Measurements from ENCODE around the gene CNFN.

CNFN gene

GRCh38 chr19:42375415-42376176, 14.5 kb downstream of the CNFN start:
- DNase-seq (ENCODE audit: low spot score) = no peak

GRCh38 chr19:42374826-42375376, 15.2 kb downstream of the CNFN start:
- no peak for DNase-seq (ENCODE audit: low spot score)

GRCh38 chr19:42370626-42371175, 19.4 kb downstream of the CNFN start:
- DNase-seq (ENCODE audit: low spot score) = no peak

GRCh38 chr19:42370068-42370520, 20.0 kb downstream of the CNFN start:
- no peak for DNase-seq (ENCODE audit: low spot score)

DNA sequence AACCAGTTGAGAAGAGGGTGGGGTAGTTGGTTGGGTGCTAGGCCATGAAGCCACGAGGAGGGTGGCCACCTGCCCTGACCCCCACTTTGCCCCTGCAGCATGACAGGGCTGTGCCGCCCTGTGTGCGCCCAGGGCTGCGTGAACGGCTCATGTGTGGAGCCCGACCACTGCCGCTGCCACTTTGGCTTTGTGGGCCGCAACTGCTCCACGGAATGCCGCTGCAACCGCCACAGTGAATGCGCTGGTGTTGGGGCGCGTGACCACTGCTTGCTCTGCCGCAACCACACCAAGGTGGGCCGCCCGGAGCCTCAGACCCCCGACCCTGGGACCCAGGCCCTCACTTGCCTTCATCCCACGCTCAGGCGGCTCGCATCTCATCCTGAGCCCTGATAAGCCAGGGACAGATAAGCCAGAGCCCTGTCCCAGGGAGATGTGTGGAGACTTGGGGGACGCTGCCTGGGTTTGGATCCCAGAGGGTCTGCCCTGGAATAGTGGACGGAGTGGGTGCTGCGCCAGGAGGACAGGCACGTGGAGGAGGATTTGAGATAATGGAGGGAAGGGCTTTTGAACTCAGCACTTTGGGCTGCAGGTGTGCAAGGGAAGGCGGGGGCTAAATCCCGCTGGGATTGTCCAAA, 20.5 kb downstream of the CNFN start:
- no peak for DNase-seq (ENCODE audit: low spot score)

GRCh38 chr19:42368765-42369164, 21.3 kb downstream of the CNFN start:
- DNase-seq (ENCODE audit: low spot score) = no peak

DNA sequence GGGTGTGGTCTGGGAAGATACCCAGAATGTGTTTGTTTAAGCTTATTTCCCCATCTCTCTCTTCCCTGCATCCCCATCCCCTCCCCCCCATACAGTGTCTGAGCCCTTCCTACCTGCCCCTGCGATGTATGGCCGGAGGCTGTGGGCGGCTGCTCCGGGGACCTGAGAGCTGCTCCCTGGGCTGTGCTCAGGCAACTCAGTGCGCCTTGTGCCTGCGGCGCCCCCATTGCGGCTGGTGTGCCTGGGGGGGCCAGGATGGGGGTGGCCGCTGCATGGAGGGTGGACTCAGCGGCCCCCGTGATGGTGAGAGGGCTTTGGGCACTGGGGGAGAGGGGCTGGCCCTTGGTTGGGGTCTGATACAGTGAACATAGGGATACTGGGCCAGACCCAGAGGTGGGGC, 21.7 kb downstream of the CNFN start:
- DNase-seq (ENCODE audit: low spot score) = no peak

DNA sequence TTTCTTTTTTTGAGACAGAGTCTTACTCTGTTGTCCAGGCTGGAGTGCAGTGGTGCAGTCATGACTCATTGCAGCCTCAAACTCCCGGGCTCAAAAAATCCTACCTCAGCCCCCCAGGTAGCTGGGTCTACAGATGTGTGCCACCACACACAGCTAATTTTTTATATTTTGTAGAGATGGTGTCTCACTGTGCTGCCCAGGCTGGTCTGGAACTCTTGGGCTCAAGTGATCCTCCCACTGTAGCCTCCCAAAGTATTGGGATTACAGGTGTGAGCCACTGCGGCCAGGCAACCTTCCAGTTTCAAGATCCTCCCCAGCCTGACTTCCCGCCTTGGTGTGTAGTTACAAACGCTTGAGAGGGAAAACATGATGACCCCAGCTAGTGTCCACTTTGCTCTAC, 22.2 kb downstream of the CNFN start:
- DNase-seq (ENCODE audit: low spot score) = no peak

- DNase-seq (ENCODE audit: low spot score) = no peak
Observed at GRCh38 chr19:42366673-42367072, 23.4 kb downstream of the CNFN start.

- no peak for DNase-seq (ENCODE audit: low spot score)
Observed at GRCh38 chr19:42363614-42364346, 26.3 kb downstream of the CNFN start.

DNA sequence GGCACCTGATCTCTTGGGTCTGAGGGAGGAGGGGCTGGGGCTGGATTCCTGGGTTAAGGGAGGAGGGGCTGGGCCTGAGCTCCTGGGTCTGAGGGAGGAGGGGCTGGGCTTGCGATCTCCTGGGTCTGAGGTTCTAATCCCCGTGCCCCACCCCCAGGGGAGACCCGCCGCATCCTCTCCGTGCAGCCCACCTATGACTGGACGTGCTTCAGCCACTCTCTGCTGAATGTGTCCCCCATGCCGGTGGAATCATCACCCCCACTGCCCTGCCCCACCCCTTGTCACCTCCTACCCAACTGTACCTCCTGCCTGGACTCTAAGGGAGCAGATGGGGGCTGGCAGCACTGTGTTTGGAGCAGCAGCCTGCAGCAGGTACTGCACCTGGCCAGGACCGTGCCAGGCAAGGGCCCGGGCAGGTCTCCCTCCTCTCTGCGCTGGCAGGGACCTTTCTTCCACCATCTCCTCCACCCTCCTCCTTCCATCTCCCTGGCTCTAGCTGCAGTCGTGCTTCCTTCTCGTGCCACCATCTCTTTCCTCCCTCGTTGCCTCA, 27.1 kb downstream of the CNFN start:
- DNase-seq (ENCODE audit: low spot score) = no peak

DNA sequence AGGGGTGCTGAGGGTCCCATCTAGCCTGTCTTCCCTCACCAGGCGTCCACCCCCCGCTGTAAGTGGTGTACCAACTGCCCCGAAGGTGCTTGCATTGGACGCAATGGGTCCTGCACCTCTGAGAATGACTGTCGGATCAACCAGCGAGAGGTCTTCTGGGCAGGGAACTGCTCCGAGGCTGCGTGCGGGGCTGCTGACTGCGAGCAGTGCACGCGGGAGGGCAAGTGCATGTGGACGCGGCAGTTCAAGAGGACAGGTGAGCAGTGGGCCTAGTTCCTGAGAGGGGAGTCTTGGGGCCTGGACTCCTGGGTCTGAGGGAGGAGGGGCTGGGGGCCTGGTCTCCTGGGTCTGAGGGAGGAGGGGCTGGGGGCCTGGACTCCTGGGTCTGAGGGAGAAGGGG, 27.8 kb downstream of the CNFN start:
- no peak for DNase-seq (ENCODE audit: low spot score)

GRCh38 chr19:42361545-42361910, 28.6 kb downstream of the CNFN start:
- no peak for DNase-seq (ENCODE audit: low spot score)

GRCh38 chr19:42360787-42361544, 29.1 kb downstream of the CNFN start:
- no peak for DNase-seq (ENCODE audit: low spot score)

DNA sequence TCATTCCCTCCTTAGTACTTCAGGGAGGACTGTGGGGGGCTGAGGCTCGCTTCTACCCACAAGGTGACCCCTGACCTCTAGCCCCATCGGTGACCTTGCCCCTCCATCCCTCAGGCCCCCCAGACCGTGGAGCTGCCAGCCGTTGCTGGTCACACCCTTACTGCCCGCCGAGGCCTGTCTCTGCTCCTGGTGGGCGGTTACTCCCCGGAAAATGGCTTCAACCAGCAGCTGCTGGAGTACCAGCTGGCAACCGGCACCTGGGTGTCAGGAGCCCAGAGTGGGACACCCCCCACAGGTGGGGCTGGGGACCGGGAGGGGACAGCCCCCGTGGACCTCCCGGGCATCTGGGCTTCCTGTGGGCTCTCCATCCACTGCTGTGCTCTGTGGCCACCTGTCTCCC, 32.8 kb downstream of the CNFN start:
- DNase-seq (ENCODE audit: low spot score) = no peak

DNA sequence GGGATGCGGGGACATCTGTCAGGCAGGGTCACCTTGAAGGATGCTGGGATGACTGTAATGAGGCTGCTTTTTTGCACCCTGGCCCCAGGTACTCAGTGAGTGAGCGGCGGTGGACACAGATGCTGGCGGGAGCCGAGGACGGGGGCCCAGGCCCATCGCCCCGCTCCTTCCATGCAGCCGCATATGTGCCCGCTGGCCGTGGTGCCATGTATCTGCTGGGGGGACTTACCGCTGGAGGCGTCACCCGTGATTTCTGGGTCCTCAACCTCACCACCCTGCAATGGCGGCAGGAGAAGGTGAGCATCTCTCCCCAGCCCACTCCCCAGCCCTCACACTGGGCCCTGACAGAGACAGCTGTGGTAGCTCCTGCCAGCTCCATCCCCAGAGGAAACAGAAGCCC, 33.4 kb downstream of the CNFN start:
- no peak for DNase-seq (ENCODE audit: low spot score)

GRCh38 chr19:42355896-42356295, 34.2 kb downstream of the CNFN start:
- no peak for DNase-seq (ENCODE audit: low spot score)

DNA sequence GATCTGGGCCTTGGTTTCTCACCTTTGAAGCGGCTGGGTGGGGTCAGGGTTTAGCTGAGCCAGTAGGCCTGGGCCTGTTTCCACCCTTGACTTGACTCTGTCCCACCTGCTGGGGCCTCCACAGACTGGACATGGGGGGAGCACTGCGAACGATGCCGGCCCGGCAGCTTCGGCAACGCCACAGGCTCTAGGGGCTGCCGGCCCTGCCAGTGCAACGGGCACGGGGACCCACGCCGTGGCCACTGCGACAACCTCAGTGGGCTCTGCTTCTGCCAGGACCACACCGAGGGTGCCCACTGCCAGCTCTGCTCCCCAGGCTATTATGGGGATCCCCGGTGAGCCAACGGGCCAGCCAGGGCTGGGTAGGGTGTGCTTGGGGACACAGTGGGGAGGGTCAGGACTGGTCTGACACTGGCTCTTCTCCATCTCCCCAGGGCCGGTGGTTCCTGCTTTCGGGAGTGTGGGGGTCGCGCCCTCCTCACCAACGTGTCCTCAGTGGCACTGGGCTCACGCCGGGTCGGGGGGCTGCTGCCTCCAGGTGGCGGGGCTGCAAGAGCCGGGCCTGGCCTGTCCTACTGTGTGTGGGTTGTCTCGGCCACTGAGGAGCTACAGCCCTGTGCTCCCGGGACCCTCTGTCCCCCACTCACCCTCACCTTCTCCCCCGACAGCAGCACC, 36.6 kb downstream of the CNFN start:
- no peak for DNase-seq (ENCODE audit: low spot score)

DNA sequence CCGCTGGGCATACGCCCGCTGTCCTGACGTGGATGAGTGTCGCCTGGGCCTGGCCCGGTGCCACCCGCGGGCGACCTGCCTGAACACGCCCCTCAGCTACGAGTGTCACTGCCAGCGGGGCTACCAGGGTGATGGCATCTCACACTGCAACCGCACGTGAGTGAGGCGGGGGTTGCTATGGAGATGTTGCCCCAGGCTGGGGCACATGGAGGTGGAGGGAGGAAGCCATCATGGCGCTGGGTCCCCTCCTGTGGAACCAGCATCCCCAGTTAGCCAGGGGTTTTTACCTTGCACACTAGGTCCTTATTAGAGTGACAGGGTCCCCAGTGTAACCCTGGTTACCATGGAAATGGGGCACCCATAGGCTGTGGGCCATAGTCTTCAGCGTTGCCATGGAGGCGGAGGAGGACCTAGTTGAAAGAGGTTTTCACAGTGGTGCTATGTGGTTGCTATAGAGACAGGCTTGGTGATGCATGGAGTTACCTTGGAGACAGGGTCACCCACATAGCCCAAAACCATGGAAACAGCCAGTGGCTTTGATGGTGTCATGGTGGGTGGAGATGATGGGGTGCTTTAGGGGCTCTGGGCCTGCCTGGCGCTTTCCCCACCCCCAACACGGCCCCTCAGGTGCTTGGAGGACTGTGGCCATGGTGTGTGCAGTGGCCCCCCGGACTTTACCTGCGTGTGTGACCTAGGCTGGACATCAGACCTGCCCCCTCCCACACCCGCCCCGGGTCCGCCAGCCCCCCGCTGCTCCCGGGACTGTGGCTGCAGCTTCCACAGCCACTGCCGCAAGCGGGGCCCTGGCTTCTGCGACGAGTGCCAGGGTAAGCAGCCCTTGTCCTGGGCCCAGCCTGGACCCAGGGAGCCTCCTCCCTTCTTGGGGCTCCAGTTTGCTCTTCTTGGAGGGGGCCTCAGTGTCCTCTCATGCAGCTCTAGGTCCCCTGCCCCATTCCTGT, 37.5 kb downstream of the CNFN start:
- no peak for DNase-seq (ENCODE audit: low spot score)

Data from GM03348 (cell line).